ENCODE data around the gene VEGFC. TPM values are rescaled to one million over a fixed set of nuclear protein-coding genes. Genes with fewer than 3 reads are reported as not detected.

The VEGFC gene
- total RNA-seq, 1 donor from 2014 or later, result 8.7 TPM

GRCh38 chr4:176794651-176795050 is 1.9 kb upstream of the VEGFC start:
- H3K27me3 ChIP-seq (ENCODE audit: control insufficient read depth, insufficient read depth, low read length), result no peaks in the 10 kb centered on the region
- H3K4me3 ChIP-seq (ENCODE audit: low read depth, low read length), result no peak overlapping the region
- no peaks in the 10 kb centered on the region for H3K36me3 ChIP-seq (ENCODE audit: control insufficient read depth, insufficient read depth, low read length)
- peak; percentile 81 for FAIRE-seq
- DNase-seq (ENCODE audit: low read depth), result peak; percentile 82
- TF ChIP-seq CTCF (IDR thresholded peaks at IDR 0.05; ENCODE audit: insufficient read depth, low read length, severe bottlenecking), result no peak

GRCh38 chr4:176794151-176794550 is 1.4 kb upstream of the VEGFC start:
- Histone ChIP-seq H3K36me3 (ENCODE audit: control insufficient read depth, insufficient read depth, low read length) (no peaks in the 10 kb centered on the region), H3K27me3 (ENCODE audit: control insufficient read depth, insufficient read depth, low read length) (no peaks in the 10 kb centered on the region), H3K4me3 (ENCODE audit: low read depth, low read length) (no peak overlapping the region)
- no peak for TF ChIP-seq CTCF (IDR thresholded peaks at IDR 0.05; ENCODE audit: insufficient read depth, low read length, severe bottlenecking)
- DNase-seq (ENCODE audit: low read depth) (peak; percentile 97), FAIRE-seq (no peak)

- DNase-seq (ENCODE audit: low read depth), result no peak
- no peak for TF ChIP-seq CTCF (IDR thresholded peaks at IDR 0.05; ENCODE audit: insufficient read depth, low read length, severe bottlenecking)
- no peaks in the 10 kb centered on the region for H3K27me3 ChIP-seq (ENCODE audit: control insufficient read depth, insufficient read depth, low read length)
- peak overlapping the region; percentile 32 for H3K4me3 ChIP-seq (ENCODE audit: low read depth, low read length)
- H3K36me3 ChIP-seq (ENCODE audit: control insufficient read depth, insufficient read depth, low read length), result no peaks in the 10 kb centered on the region
- FAIRE-seq, result no peak
These were observed 411 bp upstream of the VEGFC start for GRCh38 chr4:176793060-176793605.

- DNase-seq (ENCODE audit: low read depth), result peak; percentile 39
- FAIRE-seq, result no peak
- TF ChIP-seq CTCF (IDR thresholded peaks at IDR 0.05; ENCODE audit: insufficient read depth, low read length, severe bottlenecking), result no peak
- no peaks in the 10 kb centered on the region for H3K27me3 ChIP-seq (ENCODE audit: control insufficient read depth, insufficient read depth, low read length)
- no peaks in the 10 kb centered on the region for H3K36me3 ChIP-seq (ENCODE audit: control insufficient read depth, insufficient read depth, low read length)
- H3K4me3 ChIP-seq (ENCODE audit: low read depth, low read length), result peak overlapping the region; percentile 62
These were observed 964 bp downstream of the VEGFC start for GRCh38 chr4:176791591-176792325.

- Histone ChIP-seq H3K36me3 (ENCODE audit: control insufficient read depth, insufficient read depth, low read length) (no peaks in the 10 kb centered on the region), H3K4me3 (ENCODE audit: low read depth, low read length) (no peak overlapping the region), H3K27me3 (ENCODE audit: control insufficient read depth, insufficient read depth, low read length) (no peaks in the 10 kb centered on the region)
- peak; percentile 43 for DNase-seq (ENCODE audit: low read depth)
- FAIRE-seq, result no peak
- no peak for TF ChIP-seq CTCF (IDR thresholded peaks at IDR 0.05; ENCODE audit: insufficient read depth, low read length, severe bottlenecking)
These were observed 2.3 kb downstream of the VEGFC start for GRCh38 chr4:176790398-176790797.

Measured in bronchial epithelial cell (primary cell).